GM19193 (cell line): ENCODE data around the gene PER1.

ENCODE experiments used
- POLR2A ChIP-seq: IDR thresholded peaks from 4 replicates; pipeline ENCODE4 v1.6.1; 2011; ENCODE audit not compliant: insufficient read depth, insufficient read length; ENCODE audit errors: extremely low read depth

PER1 gene

DNA sequence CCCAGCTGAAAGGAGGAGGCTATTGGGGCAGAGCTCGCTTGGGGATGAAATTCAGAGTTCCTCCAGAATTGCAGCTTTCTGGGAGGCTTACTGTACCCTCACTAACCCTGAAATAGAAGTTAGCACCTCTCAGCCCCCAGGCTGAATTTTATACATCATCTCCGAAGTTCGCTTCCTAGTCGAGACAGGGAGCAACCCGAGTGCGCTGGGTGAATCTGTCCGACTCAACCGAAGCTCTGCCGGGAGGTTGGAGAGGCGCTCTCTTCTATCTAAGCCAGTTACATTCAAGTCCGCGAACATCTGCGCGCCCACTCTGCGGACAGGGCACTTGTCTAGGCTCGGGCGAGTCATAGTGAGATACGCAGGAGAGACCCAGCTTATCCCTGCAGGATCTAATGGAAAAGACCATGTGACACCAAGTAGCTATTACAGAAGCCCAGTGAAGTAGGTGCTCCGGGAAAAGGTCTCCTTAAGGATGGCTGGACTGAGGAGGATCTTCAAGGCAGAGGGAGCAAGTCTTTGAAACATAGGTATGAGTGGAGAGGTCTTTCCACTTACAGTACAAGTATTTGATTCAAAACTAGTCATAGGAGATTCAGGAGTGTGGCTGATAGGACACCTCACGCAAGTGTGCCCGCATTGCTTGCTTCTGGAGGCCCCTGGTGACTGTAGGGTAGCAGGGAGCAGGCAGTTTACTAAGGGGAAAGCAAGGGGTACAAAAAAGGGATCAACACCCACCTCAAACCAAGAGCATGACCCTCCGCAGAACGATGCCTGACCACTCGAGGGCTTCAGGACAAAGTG, 27.7 kb downstream of the PER1 start:
- TF ChIP-seq POLR2A = no peak

DNA sequence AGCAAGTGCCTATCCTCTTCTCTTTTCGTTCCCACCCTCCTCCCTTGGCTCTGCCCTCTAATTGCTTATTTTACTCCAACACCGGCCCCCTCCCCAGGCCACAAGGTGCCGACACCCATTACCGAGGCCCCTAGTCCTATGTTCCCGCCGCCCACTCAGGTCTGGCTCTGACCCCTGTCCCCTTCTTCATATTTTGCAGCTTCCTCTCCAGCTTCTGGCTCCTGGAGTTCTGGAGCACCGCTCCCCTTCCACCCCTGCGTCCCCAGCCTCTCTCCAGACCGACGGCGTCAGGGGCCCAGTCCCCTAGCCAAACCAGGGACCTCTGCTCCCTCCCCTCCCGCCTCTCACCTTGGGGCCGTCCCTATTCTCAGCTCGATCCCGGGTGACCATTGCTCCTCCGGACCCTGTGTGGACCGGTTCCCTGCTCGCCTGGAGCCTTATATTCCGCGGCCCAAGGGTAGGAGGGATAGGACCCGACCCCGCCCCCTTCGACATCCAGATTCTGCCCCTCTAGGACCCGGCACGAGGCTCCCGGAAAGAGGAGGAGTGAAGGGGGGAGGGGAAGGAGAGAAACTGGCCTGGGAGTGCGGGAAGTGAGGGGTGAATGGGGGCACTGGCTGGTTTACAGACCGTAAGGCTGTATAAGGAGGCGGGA, 28.4 kb downstream of the PER1 start, which contains the start of gene HES7:
TSS of gene HES7 (minus strand) at position 412 of the 655 bp plus-strand sequence. CDS start at position 390, 22 bp downstream.
- no peak for TF ChIP-seq POLR2A

DNA sequence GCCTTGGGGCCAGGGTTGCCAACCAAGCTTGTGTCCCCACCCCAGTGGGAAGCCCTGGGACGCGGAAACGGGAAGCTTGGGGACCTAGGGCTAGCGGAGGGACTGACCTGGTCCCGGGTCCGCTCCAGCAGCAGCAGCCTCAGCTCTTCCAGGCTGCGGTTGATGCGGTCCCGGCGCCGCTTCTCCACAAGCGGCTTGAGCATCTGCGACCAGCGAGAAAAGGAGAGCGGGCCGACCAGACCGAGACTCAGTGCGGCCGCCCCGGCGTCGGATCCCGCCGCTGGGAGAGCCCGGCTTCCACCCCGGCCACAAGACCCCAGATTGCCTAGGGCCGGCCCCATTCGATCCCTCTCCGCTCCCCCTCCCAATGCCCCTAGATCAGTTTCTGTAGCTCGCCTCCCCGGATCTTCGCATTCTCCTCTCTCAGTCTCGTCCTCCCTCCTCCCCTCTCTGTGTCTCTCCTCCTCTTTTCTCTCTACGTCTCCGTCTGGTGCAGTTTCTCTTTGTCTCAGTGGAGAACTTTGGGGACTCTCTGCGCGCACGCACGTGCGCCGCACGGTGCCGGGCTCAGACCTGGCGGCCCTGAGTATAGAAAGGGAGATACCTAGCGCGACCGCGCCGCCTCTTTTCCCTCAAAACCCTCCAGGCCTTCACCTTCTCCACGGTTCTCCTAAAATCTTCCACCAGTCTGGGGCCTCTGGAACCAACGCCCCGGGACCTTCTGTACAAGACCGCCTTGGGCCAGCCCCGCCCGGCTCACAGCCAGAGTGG, 29.1 kb downstream of the PER1 start:
- TF ChIP-seq POLR2A = no peak

DNA sequence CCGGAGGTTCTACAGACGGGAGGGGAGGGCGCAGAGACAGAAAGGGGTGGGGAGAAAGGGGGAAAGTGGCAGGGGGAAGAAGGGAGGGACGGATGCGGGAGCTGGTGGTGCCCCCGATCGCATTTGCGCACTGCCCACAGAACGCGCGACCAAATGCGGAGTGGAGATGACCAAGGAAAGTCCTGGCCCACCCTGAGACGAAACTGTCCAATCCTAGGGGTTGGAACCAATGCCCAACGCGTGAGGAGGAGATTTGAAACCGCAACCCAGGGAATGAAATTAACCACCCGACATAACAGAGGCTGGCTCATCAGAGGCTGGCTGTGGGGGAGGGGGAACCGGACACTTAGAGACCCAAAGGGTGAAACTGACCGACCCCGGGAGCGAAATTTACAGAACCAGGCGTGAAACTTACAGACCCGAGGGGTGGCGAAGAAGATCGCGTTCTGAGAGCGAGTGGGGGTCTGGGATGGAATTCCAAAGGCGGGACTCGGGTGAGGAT, 29.7 kb downstream of the PER1 start:
- no peak for TF ChIP-seq POLR2A

DNA sequence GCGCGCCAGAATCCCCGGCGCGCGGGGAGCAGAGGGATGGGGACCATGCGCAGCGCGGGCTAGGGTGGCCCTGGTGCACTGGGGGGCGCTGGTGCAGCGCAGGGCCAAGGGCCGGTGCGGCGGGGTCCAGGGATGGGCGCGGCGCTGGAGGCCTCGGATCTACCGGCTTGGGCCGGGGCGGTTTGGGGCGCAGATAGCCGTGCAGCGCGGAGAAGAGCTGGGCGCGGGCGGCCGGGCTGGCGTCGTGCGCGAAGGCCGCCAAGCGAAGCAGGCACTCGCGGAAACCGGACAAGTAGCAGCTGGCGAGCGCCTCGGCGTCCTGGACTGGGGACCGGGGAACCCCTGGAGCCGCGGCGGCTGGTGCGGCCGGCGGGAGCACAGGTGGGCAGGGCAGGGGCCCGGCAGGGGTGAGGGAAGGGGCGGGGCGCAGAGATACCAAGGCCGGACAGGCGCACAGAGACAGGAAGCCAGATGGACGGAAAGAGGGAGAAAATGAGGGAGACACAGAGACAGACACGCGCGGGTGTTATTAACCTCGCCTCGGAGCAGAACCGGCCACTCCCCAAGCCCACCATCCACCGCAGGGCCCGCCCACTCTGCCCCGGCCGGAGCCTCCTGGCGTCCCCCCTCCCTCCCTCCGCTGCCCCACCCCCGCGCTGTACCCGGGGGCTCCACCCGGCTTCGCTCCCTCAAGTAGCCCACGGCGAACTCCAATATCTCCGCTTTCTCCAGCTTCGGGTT, 30.4 kb downstream of the PER1 start:
- TF ChIP-seq POLR2A = no peak

DNA sequence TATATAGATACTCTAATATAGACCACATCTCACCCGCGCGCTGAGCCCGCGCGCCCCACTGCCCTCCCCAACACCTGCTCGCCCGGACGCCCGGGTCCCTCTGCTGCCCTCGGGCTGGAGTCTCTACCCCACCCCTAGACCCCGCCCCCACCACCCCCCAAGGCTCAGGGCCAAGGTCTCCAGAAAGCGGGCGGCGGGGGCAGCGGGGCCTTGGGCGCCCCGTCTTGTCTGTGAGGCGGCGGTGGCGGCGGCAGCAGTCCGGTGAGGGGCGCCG, 30.9 kb downstream of the PER1 start:
- no peak for TF ChIP-seq POLR2A

DNA sequence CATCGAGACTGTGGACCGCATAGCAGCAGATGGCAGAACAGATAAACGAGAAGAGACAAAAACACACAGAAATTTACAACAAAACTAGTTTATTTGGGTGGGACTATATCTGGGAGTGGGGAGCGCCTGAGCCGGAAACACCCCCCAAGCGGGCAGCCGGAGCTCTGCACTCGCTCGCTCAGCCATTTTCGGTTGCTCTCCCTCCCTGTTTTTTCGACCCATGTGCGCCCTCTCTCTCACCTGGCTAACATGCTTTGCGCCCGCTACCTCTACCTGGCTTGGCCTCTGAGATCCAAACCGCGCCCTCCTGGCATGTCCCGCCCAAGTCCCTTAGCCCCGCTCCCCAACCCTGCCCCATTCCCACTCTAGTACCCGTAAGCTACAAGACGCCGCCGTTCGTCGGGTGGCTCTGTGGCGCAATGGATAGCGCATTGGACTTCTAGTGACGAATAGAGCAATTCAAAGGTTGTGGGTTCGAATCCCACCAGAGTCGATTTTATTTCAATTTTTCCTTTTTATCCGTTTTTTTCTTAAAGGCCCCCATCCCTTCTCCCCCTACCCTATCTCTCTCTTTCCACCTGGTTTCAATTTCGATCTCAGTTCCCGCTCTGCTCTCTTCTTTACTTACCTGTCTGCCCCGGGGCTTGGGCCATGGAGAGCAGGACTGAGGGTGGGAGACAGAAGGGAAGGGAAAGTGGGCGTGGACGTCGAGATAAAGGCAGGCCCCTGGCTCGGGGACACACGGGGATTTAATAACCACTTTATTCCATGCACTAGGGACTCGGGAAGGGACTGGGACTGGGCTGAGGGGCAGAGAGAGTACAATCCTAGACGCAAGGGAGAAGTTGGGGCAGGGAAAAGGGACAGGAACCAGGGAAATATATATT, 31.4 kb downstream of the PER1 start:
- peak; percentile 56 for TF ChIP-seq POLR2A

DNA sequence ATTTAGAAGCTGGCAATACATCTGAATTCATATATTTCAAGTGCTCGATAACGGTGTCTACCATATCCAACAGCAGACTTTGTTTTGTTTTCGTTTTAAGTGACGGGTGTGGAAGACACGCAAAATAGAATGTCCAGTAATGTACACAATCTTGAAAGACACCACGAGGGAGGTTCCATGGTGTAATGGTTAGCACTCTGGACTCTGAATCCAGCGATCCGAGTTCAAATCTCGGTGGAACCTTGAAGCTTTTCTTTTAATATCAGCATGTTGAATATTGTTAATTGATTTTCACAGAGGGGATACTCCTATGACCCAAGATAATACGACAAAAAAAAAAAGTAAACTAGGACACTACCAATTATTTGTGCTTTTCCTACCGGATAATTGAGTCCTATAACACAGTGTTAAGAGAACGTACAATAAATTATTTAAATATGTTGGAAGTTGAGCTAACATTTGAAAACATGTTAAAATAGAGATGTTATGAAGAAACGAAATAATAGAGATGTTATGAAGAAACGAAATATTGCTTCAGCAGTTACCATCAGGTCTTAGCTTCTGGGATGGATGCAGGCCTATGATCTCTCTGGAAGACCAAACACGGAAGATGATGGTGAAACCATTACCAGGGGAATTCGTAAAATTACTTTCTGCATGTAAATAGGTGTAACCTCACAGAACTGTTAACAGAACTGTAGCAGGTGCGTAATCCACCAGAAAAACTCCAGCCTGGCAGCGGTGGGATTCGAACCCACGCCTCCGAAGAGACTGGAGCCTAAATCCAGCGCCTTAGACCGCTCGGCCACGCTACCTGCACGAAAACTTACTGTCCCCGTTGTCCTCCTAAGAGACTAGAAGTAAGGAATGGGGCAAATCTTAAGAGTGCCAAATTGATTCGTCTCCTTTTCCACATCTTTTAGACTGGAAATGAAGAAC, 32.4 kb downstream of the PER1 start:
- TF ChIP-seq POLR2A = no peak

DNA sequence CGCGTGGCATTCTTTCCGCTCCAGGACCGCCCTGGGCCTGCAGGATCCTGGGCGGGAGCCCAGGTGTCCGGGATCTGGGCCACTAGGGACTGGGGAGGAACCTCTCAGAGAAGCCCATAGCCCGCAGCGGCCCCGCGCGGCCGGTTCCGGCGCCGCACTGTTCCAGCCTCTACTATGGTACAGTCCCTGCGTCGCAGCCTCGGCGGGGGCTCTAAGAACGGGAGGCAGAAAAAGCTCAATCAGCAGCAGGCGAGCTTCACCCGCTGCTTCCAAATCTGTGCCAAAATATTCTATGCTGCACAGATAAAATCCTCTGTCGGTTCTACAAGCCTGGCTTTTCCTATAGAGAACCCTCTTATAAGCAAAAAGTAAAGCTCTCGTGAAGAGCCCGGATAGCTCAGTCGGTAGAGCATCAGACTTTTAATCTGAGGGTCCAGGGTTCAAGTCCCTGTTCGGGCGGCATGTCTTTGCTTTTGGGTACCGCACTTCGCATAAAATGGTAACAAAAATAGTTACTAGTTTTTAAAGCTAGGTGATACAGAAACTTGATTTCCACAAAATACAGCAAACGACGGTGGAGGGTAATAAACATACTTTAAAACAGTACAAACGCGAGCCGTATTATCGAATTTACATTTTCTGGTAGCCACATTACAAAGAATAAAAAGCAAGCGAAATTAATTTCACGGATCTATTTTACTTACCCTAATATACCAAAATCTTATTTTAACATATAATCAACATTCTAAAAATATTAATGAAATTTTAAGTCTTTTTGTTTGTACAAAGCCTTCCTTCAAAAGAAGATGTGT, 33.2 kb downstream of the PER1 start:
- TF ChIP-seq POLR2A = no peak

DNA sequence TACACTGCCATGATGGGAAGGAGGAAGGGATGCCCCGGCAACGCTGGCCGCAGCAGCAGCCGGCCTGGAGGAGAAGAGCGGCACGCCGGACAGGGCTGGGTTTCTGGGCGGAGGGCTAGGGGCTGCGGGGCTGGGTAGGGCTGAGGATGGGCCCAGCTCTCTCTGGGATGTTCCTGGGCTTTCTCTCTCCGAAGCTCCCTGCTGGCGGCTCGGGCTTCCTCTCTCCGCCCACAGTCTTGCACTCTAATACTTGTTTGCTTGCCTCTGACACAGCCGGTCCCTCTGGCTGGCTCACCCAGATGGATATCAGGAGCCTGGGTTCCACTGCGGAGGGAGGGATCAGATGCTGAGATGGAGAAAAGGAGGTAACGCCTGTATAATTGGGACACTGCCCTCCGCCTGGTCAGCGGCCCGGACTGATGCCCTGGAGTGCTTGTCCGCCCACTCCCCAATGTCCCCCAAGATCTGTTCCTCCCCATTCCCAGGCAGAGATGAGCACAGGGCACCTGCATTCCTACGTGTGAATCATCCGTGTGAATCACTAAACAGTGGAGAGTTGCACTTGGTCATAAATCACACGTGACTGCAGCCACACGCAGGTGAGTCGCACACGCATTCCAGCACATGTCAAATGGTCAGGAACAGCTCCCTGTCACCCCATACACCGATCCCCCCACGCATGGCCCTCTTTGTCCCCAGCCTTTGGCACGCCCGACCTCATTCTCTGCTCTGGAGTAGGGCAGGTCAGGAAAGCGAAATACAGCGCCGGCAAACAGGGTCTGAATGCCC, 34.0 kb downstream of the PER1 start, which contains the start of gene ALOXE3:
TSS of gene ALOXE3 (minus strand) at position 535 of the 789 bp plus-strand sequence. CDS start at position 11, 524 bp downstream.
- no peak for TF ChIP-seq POLR2A

DNA sequence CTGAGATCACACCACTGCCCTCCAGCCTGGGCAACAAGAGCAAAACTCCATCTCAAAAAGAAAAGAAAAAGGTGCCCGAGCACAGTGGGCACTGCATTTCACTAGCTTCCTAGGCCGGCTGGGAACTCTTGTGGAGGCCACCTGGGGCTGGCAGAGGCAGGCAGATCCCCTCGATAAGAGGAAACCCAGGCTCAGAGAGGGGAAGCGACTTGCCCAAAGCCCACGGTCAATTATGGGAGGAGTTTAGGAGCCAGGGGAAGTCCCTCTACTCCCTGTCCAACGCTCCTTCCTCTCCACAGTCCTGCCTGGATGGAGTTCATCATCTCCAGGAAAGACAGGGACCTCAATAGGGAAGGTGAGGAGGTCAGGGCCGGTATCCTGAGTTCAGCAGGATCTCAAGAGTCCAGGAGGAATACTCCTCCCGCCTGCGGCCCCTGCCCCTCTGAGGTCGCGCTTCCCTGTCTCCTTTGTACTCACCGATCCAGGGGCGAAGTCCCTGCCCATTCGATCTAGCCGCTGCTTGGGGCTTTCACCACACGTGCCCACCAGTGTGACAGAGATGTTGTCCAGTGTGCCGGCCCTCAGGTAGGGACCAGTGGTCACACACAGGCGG, 34.7 kb downstream of the PER1 start:
- no peak for TF ChIP-seq POLR2A
